HEK293 (cell line): ENCODE data around the gene ALOXE3.
A peak's percentile ranks its signal among the peaks of the same experiment; 100 is the strongest.

Source experiments
- CTCF ChIA-PET: fragments of 350-600 bp; formaldehyde crosslinking; extraction: SDS; loops from one replicate; lab custom pipeline; 2021; ENCODE audit warnings: antibody characterized with exemption; lab: Yijun Ruan, JAX
- POLR2A ChIA-PET: fragments of 300-600 bp; formaldehyde crosslinking; extraction: SDS; loops from one replicate; lab custom pipeline; 2020; ENCODE audit warnings: antibody characterized with exemption, inconsistent platforms; lab: Yijun Ruan, JAX
- H3K27ac ChIP-seq: fragments of 200-500 bp; sonication (Bioruptor generic); 2 replicates; pipeline ENCODE4 v1.5.1; 2014; ENCODE audit warnings: low read depth, low read length, control low read depth, inconsistent platforms; ENCODE audit errors: extremely low read depth
- H3K36me3 ChIP-seq, 2 experiments: fragments of 200-500 bp in 1 of 2; sonication (Bioruptor generic) in 1 of 2; 1 replicate in 1 of 2; 2 replicates in 1 of 2; pipeline ENCODE4 v1.5.1; 2014 to 2017; ENCODE audit warnings: inconsistent platforms in 2 of 2, low read length in 2 of 2; ENCODE audit not compliant: control insufficient read depth in 2 of 2, insufficient read depth in 1 of 2
- H3K4me1 ChIP-seq: fragments of 200-500 bp; sonication (Bioruptor generic); 2 replicates; pipeline ENCODE4 v1.5.1; 2014; ENCODE audit warnings: mild to moderate bottlenecking, low read length, inconsistent platforms; ENCODE audit not compliant: control insufficient read depth, insufficient read depth
- H3K4me3 ChIP-seq: 2 replicates; pipeline ENCODE4 v1.5.1; 2011; ENCODE audit warnings: low read depth, mild to moderate bottlenecking, control low read depth, low read length, moderate library complexity
- H3K9me3 ChIP-seq: fragments of 200-500 bp; sonication (Bioruptor generic); 2 replicates; pipeline ENCODE4 v1.5.1; 2014; ENCODE audit warnings: low read depth, low read length, inconsistent platforms; ENCODE audit not compliant: control insufficient read depth, insufficient read depth
- ATF2 ChIP-seq: fragments of 450-650 bp; formaldehyde crosslinking; IDR thresholded peaks from 2 replicates; pipeline ENCODE4 v1.5.1; 2016; ENCODE audit warnings: missing biosample characterization, missing genetic modification characterization, low read depth
- CTCF ChIP-seq: fragments of 450-650 bp; formaldehyde crosslinking; IDR thresholded peaks from 2 replicates; pipeline ENCODE4 v1.5.1; 2016; ENCODE audit warnings: missing biosample characterization, missing genetic modification characterization
- FEZF1 ChIP-seq: fragments of 450-650 bp; formaldehyde crosslinking; IDR thresholded peaks from 2 replicates; pipeline ENCODE4 v1.5.1; 2016; ENCODE audit warnings: missing biosample characterization, missing genetic modification characterization
- GFI1B ChIP-seq: fragments of 450-650 bp; formaldehyde crosslinking; IDR thresholded peaks from 2 replicates; pipeline ENCODE4 v1.5.1; 2016; ENCODE audit warnings: missing biosample characterization, missing genetic modification characterization
- GLIS1 ChIP-seq: fragments of 450-650 bp; formaldehyde crosslinking; IDR thresholded peaks from 2 replicates; pipeline ENCODE4 v1.5.1; 2016; ENCODE audit warnings: missing biosample characterization, missing genetic modification characterization
- HOXD13 ChIP-seq: sonication (generic); formaldehyde crosslinking; IDR thresholded peaks from 2 replicates; pipeline ENCODE4 v1.8.0; 2022; ENCODE audit warnings: missing genetic modification reagents, borderline replicate concordance
- MYNN ChIP-seq: fragments of 450-650 bp; formaldehyde crosslinking; IDR thresholded peaks from 2 replicates; pipeline ENCODE4 v1.5.1; 2016; ENCODE audit warnings: missing biosample characterization, missing genetic modification characterization, borderline replicate concordance
- PATZ1 ChIP-seq: fragments of 450-650 bp; formaldehyde crosslinking; IDR thresholded peaks from 2 replicates; pipeline ENCODE4 v1.5.1; 2016; ENCODE audit warnings: missing biosample characterization, missing genetic modification characterization
- PRDM1 ChIP-seq: fragments of 450-650 bp; formaldehyde crosslinking; IDR thresholded peaks from 2 replicates; pipeline ENCODE4; 2016; ENCODE audit warnings: missing biosample characterization, missing genetic modification characterization
- PRDM10 ChIP-seq: fragments of 450-650 bp; formaldehyde crosslinking; IDR thresholded peaks from 2 replicates; pipeline ENCODE4 v1.5.1; 2016; ENCODE audit warnings: missing biosample characterization, missing genetic modification characterization
- ZEB2 ChIP-seq: fragments of 450-650 bp; formaldehyde crosslinking; IDR thresholded peaks from 2 replicates; pipeline ENCODE4 v1.5.1; 2016; ENCODE audit warnings: missing biosample characterization, missing genetic modification characterization
- ZFP37 ChIP-seq: fragments of 450-650 bp; formaldehyde crosslinking; IDR thresholded peaks from 2 replicates; pipeline ENCODE4 v1.5.1; 2016; ENCODE audit warnings: missing biosample characterization, missing genetic modification characterization
- ZFP41 ChIP-seq: fragments of 450-650 bp; formaldehyde crosslinking; IDR thresholded peaks from 2 replicates; pipeline ENCODE4 v1.5.1; 2016; ENCODE audit warnings: missing biosample characterization, missing genetic modification characterization, borderline replicate concordance
- ZFP69B ChIP-seq: fragments of 450-650 bp; formaldehyde crosslinking; IDR thresholded peaks from 2 replicates; pipeline ENCODE4 v1.5.1; 2016; ENCODE audit warnings: missing biosample characterization, missing genetic modification characterization
- ZNF202 ChIP-seq: fragments of 450-650 bp; formaldehyde crosslinking; IDR thresholded peaks from 2 replicates; pipeline ENCODE4 v1.5.1; 2016; ENCODE audit warnings: missing biosample characterization, missing genetic modification characterization, borderline replicate concordance
- ZNF26 ChIP-seq: fragments of 450-650 bp; formaldehyde crosslinking; IDR thresholded peaks from 2 replicates; pipeline ENCODE4 v1.5.1; 2016; ENCODE audit warnings: missing biosample characterization, missing genetic modification characterization
- ZNF335 ChIP-seq: fragments of 450-650 bp; formaldehyde crosslinking; conservative IDR thresholded peaks from 2 replicates; pipeline ENCODE4 v1.5.1; 2016; ENCODE audit warnings: missing biosample characterization, missing genetic modification characterization
- ZNF350 ChIP-seq: fragments of 450-650 bp; formaldehyde crosslinking; IDR thresholded peaks from 2 replicates; pipeline ENCODE4 v1.5.0; 2017; ENCODE audit warnings: missing biosample characterization, mild to moderate bottlenecking, missing genetic modification characterization
- ZNF362 ChIP-seq: fragments of 450-650 bp; formaldehyde crosslinking; IDR thresholded peaks from 2 replicates; pipeline ENCODE4 v1.5.1; 2016; ENCODE audit warnings: missing biosample characterization, missing genetic modification characterization
- ZNF449 ChIP-seq: fragments of 450-650 bp; formaldehyde crosslinking; IDR thresholded peaks from 2 replicates; pipeline ENCODE4 v1.5.1; 2017; ENCODE audit warnings: missing biosample characterization, mild to moderate bottlenecking, missing genetic modification characterization, moderate library complexity
- ZNF530 ChIP-seq: fragments of 450-650 bp; formaldehyde crosslinking; IDR thresholded peaks from 2 replicates; pipeline ENCODE4 v1.5.1; 2016; ENCODE audit warnings: low read depth, missing biosample characterization, missing genetic modification characterization
- ZNF596 ChIP-seq: fragments of 450-650 bp; IDR thresholded peaks from 2 replicates; pipeline ENCODE4 v1.5.0; 2018; ENCODE audit warnings: missing biosample characterization, mild to moderate bottlenecking, missing genetic modification characterization, moderate library complexity
- ZNF600 ChIP-seq: fragments of 450-650 bp; formaldehyde crosslinking; IDR thresholded peaks from 2 replicates; pipeline ENCODE4 v1.5.1; 2016; ENCODE audit warnings: missing biosample characterization, missing genetic modification characterization
- ZNF701 ChIP-seq: fragments of 450-650 bp; formaldehyde crosslinking; IDR thresholded peaks from 2 replicates; pipeline ENCODE4 v1.5.1; 2016; ENCODE audit warnings: missing biosample characterization, missing genetic modification characterization

ALOXE3 gene

GRCh38 chr17:8160741-8161221 is 42.5 kb upstream of the ALOXE3 start (continued):
- TF ChIP-seq ZNF596 (tag by site-specific recombination) (peak; percentile 42; the same call in 1 of the 2 replicates), ZNF449 (no peak), ZNF202 (tag by site-specific recombination) (no peak), ZFP69B (tag by site-specific recombination) (no peak), PATZ1 (tag by site-specific recombination) (peak; percentile 44), ZFP41 (no peak), FEZF1 (tag by site-specific recombination) (no peak), GFI1B (tag by site-specific recombination) (no peak), MYNN (no peak), ZFP37 (tag by site-specific recombination) (no peak), ZNF335 (tag by site-specific recombination) (no peak), PRDM10 (tag by site-specific recombination) (0 out of 2 replicates have a peak, but pooled peaks have one; percentile 21), ZNF600 (tag by site-specific recombination) (no peak), ATF2 (tag by site-specific recombination) (no peak)

- Histone ChIP-seq H3K9me3 (no peaks in the 10 kb centered on the region), H3K4me3 (no peak overlapping the region), H3K27ac (no peak overlapping the region), H3K4me1 (peaks cover 31% of the 10 kb centered on the region), H3K36me3 (peaks cover 15 to 34% of the 10 kb centered on the region in 2 experiments; a peak in 2 of 3 replicates)
- CTCF ChIA-PET, result interaction anchor here (0.6 to 7.3 kb wide), 6 partner anchors 13 to 188 kb away, joined by 3 to 91 read pairs (median 6); no protein-coding TSS in a partner anchor
- POLR2A ChIA-PET, result interaction anchor here (0.9 to 2.2 kb wide), 2 partner anchors 13 to 32 kb away, joined by 3 to 7 read pairs; no protein-coding TSS in a partner anchor
- TF ChIP-seq PRDM1 (tag by site-specific recombination) (0 out of 2 replicates have a peak, but pooled peaks have one; percentile 52), HOXD13 (CRISPR knock-in tag) (no peak), ZNF362 (tag by site-specific recombination) (peak; percentile 95), ZNF26 (tag by site-specific recombination) (no peak), CTCF (tag by site-specific recombination) (no peak), ZNF350 (tag by site-specific recombination) (no peak), ZEB2 (peak; percentile 41; the same call in 1 of the 2 replicates), ZNF701 (tag by site-specific recombination) (no peak), GLIS1 (tag by site-specific recombination) (no peak), ZNF530 (tag by site-specific recombination) (no peak)
Observed at GRCh38 chr17:8160224-8160577, 41.9 kb upstream of the ALOXE3 start.
